CD8-positive, alpha-beta memory T cell (primary cell): ENCODE data around the gene RTRAF. TPM values are rescaled to one million over a fixed set of nuclear protein-coding genes. Genes with fewer than 3 reads are reported as not detected.

Source experiments
- CTCF ChIA-PET: fragments of 350-600 bp; sonication (Branson Sonifier 250); formaldehyde crosslinking; loops from one replicate; lab custom pipeline; 2021; ENCODE audit warnings: antibody characterized with exemption; lab: Charles Lee
- POLR2A ChIA-PET: fragments of 350-600 bp; sonication (Branson Sonifier 250); formaldehyde crosslinking; loops from one replicate; lab custom pipeline; 2021; ENCODE audit warnings: antibody characterized with exemption; lab: Charles Lee
- DNase-seq, 5 donors: peaks; one replicate each; pipeline versions ENCODE4 v3.0.0 to v3.0.0-alpha.2; 2020 to 2022; ENCODE audit warnings: mixed read lengths in 1 of 5
- H3K27ac ChIP-seq: one replicate; pipeline ENCODE4 v1.7.0; 2013; ENCODE audit warnings: low read depth, mild to moderate bottlenecking, low read length, moderate library complexity
- H3K27me3 ChIP-seq: 2 replicates; pipeline ENCODE4 v1.7.0; 2013; ENCODE audit warnings: low read length, mild to moderate bottlenecking; ENCODE audit not compliant: insufficient read depth, poor library complexity, severe bottlenecking
- H3K36me3 ChIP-seq: 2 replicates; pipeline ENCODE4 v1.7.0; 2013; ENCODE audit warnings: mild to moderate bottlenecking, low read length, moderate library complexity; ENCODE audit not compliant: insufficient read depth
- H3K4me1 ChIP-seq: 2 replicates; pipeline ENCODE4 v1.7.0; 2013; ENCODE audit warnings: mild to moderate bottlenecking, low read length, moderate library complexity; ENCODE audit not compliant: insufficient read depth
- H3K4me3 ChIP-seq: 2 replicates; pipeline ENCODE4 v1.7.0; 2013; ENCODE audit warnings: mild to moderate bottlenecking, low read length
- H3K9me3 ChIP-seq: 2 replicates; pipeline ENCODE4 v1.7.0; 2013; ENCODE audit warnings: mild to moderate bottlenecking, low read length
- H3K27ac Mint-ChIP-seq, 8 donors: one replicate each; pipeline ENCODE4 v1.8.0; 2020 to 2021; ENCODE audit warnings: mixed read lengths in 8 of 8, mild to moderate bottlenecking in 6 of 8, inconsistent platforms in 3 of 8, moderate library complexity in 3 of 8
- H3K27me3 Mint-ChIP-seq, 2 donors: one replicate each; pipeline ENCODE4 v1.8.0; 2020 to 2021; ENCODE audit warnings: mixed read lengths in 2 of 2, mild to moderate bottlenecking in 1 of 2, moderate library complexity in 1 of 2
- H3K36me3 Mint-ChIP-seq, 3 donors: one replicate each; pipeline ENCODE4 v1.8.0; 2020 to 2021; ENCODE audit warnings: mixed read lengths in 3 of 3, inconsistent platforms in 1 of 3, mild to moderate bottlenecking in 1 of 3
- H3K4me1 Mint-ChIP-seq, 3 donors: one replicate each; pipeline ENCODE4 v1.8.0; 2020 to 2021; ENCODE audit warnings: mixed read lengths in 3 of 3, inconsistent platforms in 1 of 3, mild to moderate bottlenecking in 1 of 3
- H3K4me3 Mint-ChIP-seq, 7 donors: one replicate each; pipeline ENCODE4 v1.8.0; 2020 to 2021; ENCODE audit warnings: mixed read lengths in 7 of 7, mild to moderate bottlenecking in 6 of 7, moderate library complexity in 4 of 7, inconsistent platforms in 2 of 7
- H3K9me3 Mint-ChIP-seq, 5 donors: one replicate each; pipeline ENCODE4 v1.8.0; 2020 to 2022; ENCODE audit warnings: mixed read lengths in 5 of 5, mild to moderate bottlenecking in 3 of 5, moderate library complexity in 2 of 5, inconsistent platforms in 1 of 5
- polyA plus RNA-seq: library from polyadenylated mRNA; unstranded; fragments of 300-500 nt; fragmentation: Illumina TruSeq; gene quantifications from one replicate; pipeline ENCODE4 v1.2.3, GENCODE V29; 2021
- total RNA-seq, 2 experiments: library from RNA; stranded (reverse); gene quantifications; one replicate each; pipeline ENCODE4 v1.2.3, GENCODE V29; 2021

Gene RTRAF
- total and polyA plus RNA-seq, 3 experiments from 2014 or later: 204 to 217 (median 210) TPM

GRCh38 chr14:52054678-52055077 is 65.3 kb downstream of the RTRAF start:
- POLR2A ChIA-PET: no interaction called here
- H3K4me3 Mint-ChIP-seq: no peak overlapping the region

GRCh38 chr14:52055167-52055566 is 65.8 kb downstream of the RTRAF start:
- H3K4me1 ChIP-seq: no peaks in the 10 kb centered on the region
- no peak overlapping the region for H3K4me3 ChIP-seq
- Mint-ChIP-seq H3K27ac (no peak overlapping the region), H3K9me3 (no peaks in the 10 kb centered on the region), H3K4me1 (no peaks in the 10 kb centered on the region), H3K27me3 (peaks cover 18 to 32% of the 10 kb centered on the region in 2 donors), H3K4me3 (no peak overlapping the region), H3K36me3 (peaks cover 0 to 9% (median 1%) of the 10 kb centered on the region in 3 donors)
- peaks cover 4% of the 10 kb centered on the region for H3K27me3 ChIP-seq
- no peak overlapping the region for H3K27ac ChIP-seq
- ChIA-PET POLR2A (no interaction called here), CTCF (no interaction called here)
- no peaks in the 10 kb centered on the region for H3K9me3 ChIP-seq
- no peak for DNase-seq
- H3K36me3 ChIP-seq: no peaks in the 10 kb centered on the region

More at GRCh38 chr14:52054678-52055077, 65.3 kb downstream of the RTRAF start:
- H3K27me3 Mint-ChIP-seq: peaks cover 16 to 32% of the 10 kb centered on the region in 2 donors
- H3K36me3 Mint-ChIP-seq: peaks cover 0 to 9% (median 0%) of the 10 kb centered on the region in 3 donors
- H3K9me3 Mint-ChIP-seq: no peaks in the 10 kb centered on the region
- no peaks in the 10 kb centered on the region for H3K4me1 Mint-ChIP-seq
- no peak overlapping the region for H3K4me3 ChIP-seq
- CTCF ChIA-PET: no interaction called here
- peaks cover 4% of the 10 kb centered on the region for H3K27me3 ChIP-seq
- H3K9me3 ChIP-seq: no peaks in the 10 kb centered on the region
- H3K36me3 ChIP-seq: no peaks in the 10 kb centered on the region
- no peak overlapping the region for H3K27ac Mint-ChIP-seq
- no peak overlapping the region for H3K27ac ChIP-seq
- DNase-seq: no peak
- no peaks in the 10 kb centered on the region for H3K4me1 ChIP-seq

- POLR2A ChIA-PET: no interaction called here
- Histone ChIP-seq H3K27ac (no peak overlapping the region), H3K9me3 (no peaks in the 10 kb centered on the region), H3K36me3 (no peaks in the 10 kb centered on the region), H3K4me3 (no peak overlapping the region), H3K4me1 (no peaks in the 10 kb centered on the region), H3K27me3 (peaks cover 4% of the 10 kb centered on the region)
- Mint-ChIP-seq H3K36me3 (peaks cover 0 to 9% (median 1%) of the 10 kb centered on the region in 3 donors), H3K9me3 (no peaks in the 10 kb centered on the region), H3K4me1 (no peaks in the 10 kb centered on the region), H3K4me3 (no peak overlapping the region), H3K27me3 (peaks cover 19 to 27% of the 10 kb centered on the region in 2 donors), H3K27ac (no peak overlapping the region)
- DNase-seq: no peak
- CTCF ChIA-PET: no interaction called here
These were observed 69.0 kb downstream of the RTRAF start for GRCh38 chr14:52058341-52058740.

GRCh38 chr14:52059649-52060048 is 70.3 kb downstream of the RTRAF start:
- Histone ChIP-seq H3K9me3 (no peaks in the 10 kb centered on the region), H3K27me3 (no peaks in the 10 kb centered on the region), H3K27ac (no peak overlapping the region), H3K4me1 (no peaks in the 10 kb centered on the region), H3K36me3 (no peaks in the 10 kb centered on the region), H3K4me3 (no peak overlapping the region)
- Mint-ChIP-seq H3K4me3 (no peak overlapping the region), H3K27me3 (peaks cover 15 to 21% of the 10 kb centered on the region in 2 donors), H3K9me3 (no peaks in the 10 kb centered on the region), H3K27ac (no peak overlapping the region), H3K36me3 (peaks cover 0 to 9% (median 1%) of the 10 kb centered on the region in 3 donors), H3K4me1 (no peaks in the 10 kb centered on the region)
- DNase-seq: no peak
- CTCF ChIA-PET: no interaction called here
- POLR2A ChIA-PET: no interaction called here

- Mint-ChIP-seq H3K36me3 (peaks cover 0 to 8% (median 1%) of the 10 kb centered on the region in 3 donors), H3K4me1 (no peaks in the 10 kb centered on the region), H3K27ac (no peak overlapping the region), H3K27me3 (peaks cover 15 to 17% of the 10 kb centered on the region in 2 donors), H3K4me3 (no peak overlapping the region), H3K9me3 (no peaks in the 10 kb centered on the region)
- no peak for DNase-seq
- no peaks in the 10 kb centered on the region for H3K9me3 ChIP-seq
- CTCF ChIA-PET: no interaction called here
- no peaks in the 10 kb centered on the region for H3K4me1 ChIP-seq
- POLR2A ChIA-PET: no interaction called here
- no peak overlapping the region for H3K4me3 ChIP-seq
- no peak overlapping the region for H3K27ac ChIP-seq
- no peaks in the 10 kb centered on the region for H3K36me3 ChIP-seq
- H3K27me3 ChIP-seq: no peaks in the 10 kb centered on the region
These were observed 70.7 kb downstream of the RTRAF start for GRCh38 chr14:52060080-52060479.

Other genes starting within 250 kb of the RTRAF start
- 100 to 1,000 TPM; 106 to 112 TPM for gene GNG2, start 128.9 kb upstream of the RTRAF start, total RNA-seq
- 218 TPM for gene GNG2, start 128.9 kb upstream of the RTRAF start, polyA plus RNA-seq
- gene NID2, start 79.5 kb downstream of the RTRAF start, total RNA-seq: not detected
- 0.30 TPM for gene NID2, start 79.5 kb downstream of the RTRAF start, polyA plus RNA-seq